Lower leg skin (tissue), 3 donors: ENCODE data around the gene FBXO8.

Experiments
- CTCF ChIP-seq, 3 donors: fragments of 450-650 bp; IDR thresholded peaks; one replicate each; pipeline ENCODE4 v1.5.1; 2016; ENCODE audit warnings: antibody characterized with exemption in 3 of 3, mild to moderate bottlenecking in 3 of 3, moderate library complexity in 2 of 3
- POLR2A ChIP-seq, 2 donors: fragments of 450-650 bp; IDR thresholded peaks; one replicate each; pipeline ENCODE4 v1.6.1; 2016 to 2017; ENCODE audit warnings: antibody characterized with exemption in 2 of 2, mild to moderate bottlenecking in 1 of 2, moderate library complexity in 1 of 2

GRCh38 chr4:174260099-174260498, 23.4 kb downstream of the FBXO8 start:
- TF ChIP-seq POLR2A (IDR thresholded peaks at IDR 0.05) = no peak
- no peak for TF ChIP-seq CTCF (IDR thresholded peaks at IDR 0.05)
